GM23338 (cell line): ENCODE measurements around the gene PDE6A. TPM values are rescaled to one million over a fixed set of nuclear protein-coding genes. Genes with fewer than 3 reads are reported as not detected.

Experiments
- ATAC-seq: fragments of 200-7000 bp; cut with Tn5 transposase; 3 replicates; pipeline ENCODE4 v1.9.1; 2020
- DNase-seq: peaks from one replicate; pipeline ENCODE4 v3.0.0-alpha.2; 2015; ENCODE audit warnings: low spot score
- H2AFZ ChIP-seq: fragments of 200-600 bp; sonication (generic); 2 replicates; pipeline ENCODE4 v1.8.0; 2016; ENCODE audit warnings: antibody characterized with exemption, mild to moderate bottlenecking, moderate library complexity
- H3F3A ChIP-seq: fragments of 200-600 bp; sonication (generic); replicated peaks from 2 replicates; pipeline ENCODE4 v1.8.0; 2017; ENCODE audit warnings: antibody characterized with exemption, mixed run types, low read depth
- H3K27ac ChIP-seq: fragments of 200-600 bp; sonication (generic); 2 replicates; pipeline ENCODE4 v1.6.1; 2016; ENCODE audit warnings: low read depth
- H3K27me3 ChIP-seq: fragments of 200-600 bp; sonication (generic); 2 replicates; pipeline ENCODE4 v1.8.0; 2016; ENCODE audit warnings: mild to moderate bottlenecking, mixed run types, moderate library complexity; ENCODE audit not compliant: insufficient read depth
- H3K36me3 ChIP-seq: fragments of 200-600 bp; sonication (generic); 2 replicates; pipeline ENCODE4 v1.8.0; 2016; ENCODE audit warnings: mild to moderate bottlenecking; ENCODE audit not compliant: insufficient read depth
- H3K4me1 ChIP-seq: fragments of 200-600 bp; sonication (generic); 2 replicates; pipeline ENCODE4 v1.8.0; 2016; ENCODE audit warnings: mild to moderate bottlenecking, moderate library complexity; ENCODE audit not compliant: insufficient read depth
- H3K4me2 ChIP-seq: fragments of 200-600 bp; sonication (generic); 2 replicates; pipeline ENCODE4 v1.7.1; 2017; ENCODE audit warnings: mixed run types
- H3K4me3 ChIP-seq: fragments of 200-600 bp; sonication (generic); 2 replicates; pipeline ENCODE4 v1.6.1; 2016; ENCODE audit warnings: mixed run types
- H3K79me2 ChIP-seq: fragments of 200-600 bp; sonication (generic); replicated peaks from 2 replicates; pipeline ENCODE4 v1.8.0; 2017; ENCODE audit warnings: mild to moderate bottlenecking; ENCODE audit not compliant: insufficient read depth
- H3K9me2 ChIP-seq: fragments of 200-600 bp; sonication (generic); 2 replicates; pipeline ENCODE4 v1.8.0; 2017; ENCODE audit not compliant: insufficient read depth
- H4K20me1 ChIP-seq: fragments of 200-600 bp; sonication (generic); replicated peaks from 2 replicates; pipeline ENCODE4 v1.8.0; 2017; ENCODE audit warnings: mild to moderate bottlenecking; ENCODE audit not compliant: insufficient read depth
- H3K27ac Mint-ChIP-seq: 2 replicates; pipeline ENCODE4 v1.8.0; 2020; ENCODE audit warnings: inconsistent platforms, mild to moderate bottlenecking, moderate library complexity, mixed read lengths
- H3K27me3 Mint-ChIP-seq: 3 replicates; pipeline ENCODE4 v1.8.0; 2022; ENCODE audit warnings: low read depth, mild to moderate bottlenecking, moderate library complexity, mixed read lengths, inconsistent platforms; ENCODE audit not compliant: insufficient read depth, poor library complexity
- H3K36me3 Mint-ChIP-seq: 3 replicates; pipeline ENCODE4 v1.8.0; 2021; ENCODE audit warnings: low read depth, mild to moderate bottlenecking, inconsistent platforms, moderate library complexity, mixed read lengths
- H3K4me1 Mint-ChIP-seq: 3 replicates; pipeline ENCODE4 v1.8.0; 2020; ENCODE audit warnings: mild to moderate bottlenecking, inconsistent platforms, mixed read lengths
- H3K4me3 Mint-ChIP-seq: 3 replicates; pipeline ENCODE4 v1.8.0; 2021; ENCODE audit warnings: moderate library complexity, mild to moderate bottlenecking, inconsistent platforms, mixed read lengths
- H3K9me3 Mint-ChIP-seq: 3 replicates; pipeline ENCODE4 v1.8.0; 2020; ENCODE audit warnings: moderate library complexity, mild to moderate bottlenecking, inconsistent platforms, mixed read lengths
- CTCF ChIP-seq, 2 experiments: fragments of 200-600 bp in 1 of 2; sonication (generic) in 1 of 2; conservative IDR thresholded peaks; 2 replicates each; pipeline versions ENCODE4 v1.5.1 to v1.6.1; 2016 to 2017; ENCODE audit warnings: antibody characterized with exemption in 2 of 2, low read depth in 2 of 2, mild to moderate bottlenecking in 2 of 2, moderate library complexity in 1 of 2
- EZH2 ChIP-seq: fragments of 200-600 bp; sonication (generic); IDR thresholded peaks from one replicate; pipeline ENCODE4 v1.8.0; 2017; ENCODE audit warnings: antibody characterized with exemption, mild to moderate bottlenecking, low read depth; ENCODE audit not compliant: unreplicated experiment
- JUNB ChIP-seq: IDR thresholded peaks from one replicate; pipeline ENCODE4 v1.6.1; 2016; ENCODE audit warnings: antibody characterized with exemption; ENCODE audit not compliant: unreplicated experiment
- POLR2AphosphoS5 ChIP-seq: IDR thresholded peaks from 2 replicates; pipeline ENCODE4 v1.6.1; 2016; ENCODE audit warnings: antibody characterized with exemption, low read depth
- STAT1 ChIP-seq: IDR thresholded peaks from one replicate; pipeline ENCODE4 v1.6.1; 2016; ENCODE audit warnings: antibody characterized with exemption; ENCODE audit not compliant: unreplicated experiment
- ZNF331 ChIP-seq: fragments of 250-450 bp; sonication (Bioruptor Pico); IDR thresholded peaks from 2 replicates; pipeline ENCODE4 v1.5.0; 2020; ENCODE audit warnings: low read depth, mild to moderate bottlenecking, moderate library complexity
- polyA plus RNA-seq: library from polyadenylated mRNA; unstranded; fragments of >200 nt; fragmentation: Nextera tagmentation; extraction: Ambion mirVana; gene quantifications from 2 replicates; pipeline ENCODE4 v1.2.1, GENCODE V29; 2016
- total RNA-seq: library from RNA; depleted of rRNA; stranded (reverse); fragments of >200 nt; shearing (Covaris generic); gene quantifications from 2 replicates; pipeline ENCODE4 v1.2.3, GENCODE V29; 2014
- TF ChIP-seq, protein P1 (sequence below): IDR thresholded peaks from 2 replicates; pipeline ENCODE4 v1.6.1; 2016; ENCODE audit warnings: antibody characterized with exemption

PDE6A gene
- total and polyA plus RNA-seq, 2 experiments from 2014 or later = 0.08 TPM; not detected in 1

DNA sequence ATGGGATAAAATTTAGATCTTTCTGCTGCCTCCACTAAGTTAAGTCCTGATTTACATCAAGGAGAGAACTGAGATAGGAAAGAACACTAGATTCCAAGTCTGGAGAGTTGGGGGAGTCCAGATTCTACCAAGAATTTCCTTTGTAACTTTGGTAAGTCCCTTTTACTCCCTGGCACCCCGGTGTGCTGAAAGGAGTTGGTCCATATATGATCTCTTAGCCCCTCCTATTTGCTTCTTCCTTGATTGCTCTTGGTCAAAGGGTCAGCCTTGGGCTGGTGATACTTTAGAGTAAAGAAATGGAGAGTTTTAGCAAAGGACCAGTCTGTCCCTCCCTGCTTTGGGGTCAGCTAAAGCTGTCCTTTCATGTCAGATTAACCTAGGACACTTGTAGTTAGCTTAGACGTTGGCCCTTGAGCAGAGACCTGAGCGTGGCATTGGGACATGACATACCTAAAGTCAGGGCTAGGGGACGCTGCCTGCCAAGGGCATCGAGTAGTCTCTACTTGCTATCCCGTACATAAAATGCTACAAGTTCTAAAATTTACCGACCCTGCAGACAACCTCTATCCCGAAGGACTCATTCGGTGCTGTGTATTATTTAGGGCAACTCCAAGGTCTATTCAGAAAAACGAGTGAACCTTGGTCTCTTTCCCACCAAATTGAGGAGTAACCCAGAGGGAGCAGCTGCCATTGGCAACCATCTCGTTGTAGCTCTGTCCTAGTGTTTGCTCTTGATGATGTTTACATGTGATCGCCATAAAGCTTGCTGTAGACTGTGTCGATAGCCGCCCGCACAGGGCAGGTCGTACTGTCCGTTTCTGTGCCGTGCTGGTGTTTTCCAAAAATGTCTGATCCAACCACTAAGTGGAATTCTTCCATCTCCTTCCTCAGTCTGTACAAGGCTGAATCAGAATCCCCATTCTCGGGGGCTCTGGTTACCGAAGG, 94.4 kb downstream of the PDE6A start:
- ATAC-seq = no peak
- H4K20me1 ChIP-seq = no peaks in the 10 kb centered on the region
- no peak for TF ChIP-seq POLR2AphosphoS5
- peak; percentile 12 to 33; a peak in 2 of 4 replicates for TF ChIP-seq CTCF (conservative IDR thresholded peaks at IDR 0.05; ENCODE audit: low read depth in 2 of 2)
- no peak for TF ChIP-seq ZNF331
- H3K27me3 ChIP-seq = no peaks in the 10 kb centered on the region
- no peak overlapping the region for H3K4me2 ChIP-seq
- peaks cover 39% of the 10 kb centered on the region for H3K36me3 Mint-ChIP-seq
- no peaks in the 10 kb centered on the region for H3K79me2 ChIP-seq
- H3K9me2 ChIP-seq = no peaks in the 10 kb centered on the region
- H3K4me3 ChIP-seq = no peak overlapping the region
- no peaks in the 10 kb centered on the region for H3K9me3 Mint-ChIP-seq
- H3K27ac ChIP-seq = no peak overlapping the region
- H3K4me3 Mint-ChIP-seq = no peak overlapping the region
- H2AFZ ChIP-seq = no peak overlapping the region
- peaks cover 2% of the 10 kb centered on the region for H3K27me3 Mint-ChIP-seq
- H3F3A ChIP-seq = no peaks in the 10 kb centered on the region
- peaks cover 4% of the 10 kb centered on the region; the same call in 2 of the 3 replicates for H3K4me1 Mint-ChIP-seq
- no peaks in the 10 kb centered on the region for H3K36me3 ChIP-seq
- no peak overlapping the region; the same call in 1 of the 2 replicates for H3K27ac Mint-ChIP-seq
- peak; percentile 29 for DNase-seq
- no peaks in the 10 kb centered on the region for H3K4me1 ChIP-seq

DNA sequence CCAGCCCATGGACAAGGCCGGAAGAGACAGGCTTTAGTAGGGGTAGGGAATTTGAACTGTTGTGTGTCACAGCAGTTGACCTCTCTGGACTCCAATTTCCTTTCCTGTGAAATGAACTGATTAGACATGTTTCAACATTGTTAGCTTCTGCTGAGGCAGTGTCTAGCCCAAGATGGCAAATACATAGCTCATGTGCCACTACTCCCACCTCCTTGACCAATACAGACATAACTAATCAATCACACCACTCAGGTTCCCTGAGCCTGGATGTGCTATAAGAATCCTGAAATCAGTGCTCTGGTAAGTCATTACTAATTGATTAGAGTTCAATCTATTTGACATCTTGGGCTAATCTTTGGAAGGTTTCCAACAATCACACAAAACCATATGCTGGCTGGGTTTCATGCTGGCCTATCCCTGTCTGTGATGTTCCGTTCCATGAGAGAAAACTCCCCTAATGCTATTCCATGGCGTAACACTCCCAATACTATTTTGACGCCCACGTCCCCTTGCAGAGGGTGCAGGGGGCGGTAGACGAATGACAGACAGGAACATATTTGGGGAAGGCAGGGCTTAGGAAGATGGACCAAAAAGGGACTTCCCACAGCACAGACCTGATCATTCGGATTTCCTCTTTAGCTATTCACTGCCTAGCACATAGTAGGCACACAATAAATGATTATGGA, 95.2 kb downstream of the PDE6A start:
- no peak for DNase-seq
- no peak overlapping the region for H3K4me3 ChIP-seq
- H3K27me3 Mint-ChIP-seq = peaks cover 2% of the 10 kb centered on the region

More for the DNA sequence above, 95.2 kb downstream of the PDE6A start:
- Histone ChIP-seq H3K27me3 (no peaks in the 10 kb centered on the region), H3K27ac (no peak overlapping the region), H3K79me2 (no peaks in the 10 kb centered on the region), H3K9me2 (no peaks in the 10 kb centered on the region), H3K36me3 (no peaks in the 10 kb centered on the region), H3F3A (no peaks in the 10 kb centered on the region), H4K20me1 (no peaks in the 10 kb centered on the region), H2AFZ (no peak overlapping the region), H3K4me2 (no peak overlapping the region), H3K4me1 (no peaks in the 10 kb centered on the region)
- H3K36me3 Mint-ChIP-seq = peaks cover 41% of the 10 kb centered on the region
- no peak overlapping the region for H3K27ac Mint-ChIP-seq
- TF ChIP-seq JUNB (no peak), EZH2 (no peak), STAT1 (no peak)
- TF ChIP-seq, protein P1, sequence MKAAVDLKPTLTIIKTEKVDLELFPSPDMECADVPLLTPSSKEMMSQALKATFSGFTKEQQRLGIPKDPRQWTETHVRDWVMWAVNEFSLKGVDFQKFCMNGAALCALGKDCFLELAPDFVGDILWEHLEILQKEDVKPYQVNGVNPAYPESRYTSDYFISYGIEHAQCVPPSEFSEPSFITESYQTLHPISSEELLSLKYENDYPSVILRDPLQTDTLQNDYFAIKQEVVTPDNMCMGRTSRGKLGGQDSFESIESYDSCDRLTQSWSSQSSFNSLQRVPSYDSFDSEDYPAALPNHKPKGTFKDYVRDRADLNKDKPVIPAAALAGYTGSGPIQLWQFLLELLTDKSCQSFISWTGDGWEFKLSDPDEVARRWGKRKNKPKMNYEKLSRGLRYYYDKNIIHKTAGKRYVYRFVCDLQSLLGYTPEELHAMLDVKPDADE = no peak
- no peak for ATAC-seq
- H3K4me1 Mint-ChIP-seq = peaks cover 4% of the 10 kb centered on the region; the same call in 2 of the 3 replicates
- no peak overlapping the region for H3K4me3 Mint-ChIP-seq
- no peaks in the 10 kb centered on the region for H3K9me3 Mint-ChIP-seq
